ENCODE measurements around the gene IZUMO2. TPM values are rescaled to one million over a fixed set of nuclear protein-coding genes. Genes with fewer than 3 reads are reported as not detected.
"Not testable (repeated sequence)": the region's sequence is repeated elsewhere in the genome, so short reads cannot be mapped to it uniquely, and the experiment has no call there.

Gene IZUMO2
- total RNA-seq, 6 experiments from 2014 or later, result not detected

DNA sequence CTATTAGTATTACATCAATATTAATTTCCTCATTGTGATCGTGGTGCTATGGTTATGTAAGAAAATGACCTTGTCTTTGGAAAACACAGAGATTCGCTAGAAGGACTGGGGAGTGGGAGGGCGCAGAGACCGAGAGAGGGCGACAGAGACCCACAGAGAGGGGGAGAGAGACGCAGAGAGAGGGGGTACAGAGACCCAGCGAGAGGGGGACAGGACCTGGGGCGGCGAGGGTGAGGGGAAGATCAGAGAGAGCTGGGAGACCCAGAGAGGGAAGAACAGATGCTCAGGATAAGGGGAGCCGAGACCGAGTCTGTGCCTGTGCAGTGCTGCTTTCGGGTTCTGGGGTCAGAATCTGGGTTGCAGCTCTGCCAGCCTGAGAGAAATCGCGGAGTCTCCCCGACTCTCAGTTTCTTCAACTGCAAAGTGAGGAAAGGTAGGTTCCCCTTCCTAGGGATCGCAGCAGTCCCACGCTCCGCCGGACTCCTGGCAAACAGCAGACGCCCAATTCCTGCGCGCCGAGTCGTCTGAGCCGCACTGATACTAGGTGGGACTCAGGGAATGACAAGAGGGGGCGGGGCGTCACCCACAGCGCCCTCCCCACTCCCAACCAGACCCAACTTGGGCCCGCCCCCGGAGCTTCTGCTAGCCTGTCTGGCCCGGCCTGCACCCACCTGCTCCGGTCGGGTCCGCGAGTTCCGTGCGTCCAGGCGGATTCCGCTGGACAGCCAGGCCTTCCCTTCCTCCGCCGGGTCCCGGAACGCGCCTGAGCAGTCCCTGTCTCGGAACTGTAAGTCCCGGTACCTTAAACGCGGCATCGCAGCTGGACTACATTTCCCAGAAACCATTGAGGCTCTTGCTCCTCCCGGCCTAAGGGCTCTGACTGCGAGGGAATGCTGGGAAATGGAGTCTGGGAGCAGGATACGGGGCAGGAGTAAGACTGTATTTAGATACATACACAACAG is 15.3 kb downstream of the IZUMO2 start:
- Histone ChIP-seq H3K9me3 (no peaks in the 10 kb centered on the region), H3K4me3 (peak overlapping the region; percentile 58 to 70 (median 68)), H3K4me1 (no peaks in the 10 kb centered on the region), H3K27ac (peak overlapping the region in 2 of 3 donors; percentile 50 to 87), H3K27me3 (no peaks in the 10 kb centered on the region), H3K36me3 (no peaks in the 10 kb centered on the region)
- intact Hi-C loops (cut with DNase I), result no loop called here
- ATAC-seq, result peak; percentile 96 to 98 (median 97)
- TF ChIP-seq, protein P1, sequence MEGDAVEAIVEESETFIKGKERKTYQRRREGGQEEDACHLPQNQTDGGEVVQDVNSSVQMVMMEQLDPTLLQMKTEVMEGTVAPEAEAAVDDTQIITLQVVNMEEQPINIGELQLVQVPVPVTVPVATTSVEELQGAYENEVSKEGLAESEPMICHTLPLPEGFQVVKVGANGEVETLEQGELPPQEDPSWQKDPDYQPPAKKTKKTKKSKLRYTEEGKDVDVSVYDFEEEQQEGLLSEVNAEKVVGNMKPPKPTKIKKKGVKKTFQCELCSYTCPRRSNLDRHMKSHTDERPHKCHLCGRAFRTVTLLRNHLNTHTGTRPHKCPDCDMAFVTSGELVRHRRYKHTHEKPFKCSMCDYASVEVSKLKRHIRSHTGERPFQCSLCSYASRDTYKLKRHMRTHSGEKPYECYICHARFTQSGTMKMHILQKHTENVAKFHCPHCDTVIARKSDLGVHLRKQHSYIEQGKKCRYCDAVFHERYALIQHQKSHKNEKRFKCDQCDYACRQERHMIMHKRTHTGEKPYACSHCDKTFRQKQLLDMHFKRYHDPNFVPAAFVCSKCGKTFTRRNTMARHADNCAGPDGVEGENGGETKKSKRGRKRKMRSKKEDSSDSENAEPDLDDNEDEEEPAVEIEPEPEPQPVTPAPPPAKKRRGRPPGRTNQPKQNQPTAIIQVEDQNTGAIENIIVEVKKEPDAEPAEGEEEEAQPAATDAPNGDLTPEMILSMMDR (IDR thresholded peaks at IDR 0.05), result peak in 3 of 4 donors; percentile 29 to 38 (median 33)
- peak; percentile 22 for TF ChIP-seq POLR2A (IDR thresholded peaks at IDR 0.05)
- under 1% methylated on average over 29 of the region's 52 CpGs for WGBS (ENCODE audit: insufficient coverage, low coverage, low lambda C conversion rate, missing lambda C conversion rate)
- DNase-seq, result peak; percentile 88 to 90 (median 90)

DNA sequence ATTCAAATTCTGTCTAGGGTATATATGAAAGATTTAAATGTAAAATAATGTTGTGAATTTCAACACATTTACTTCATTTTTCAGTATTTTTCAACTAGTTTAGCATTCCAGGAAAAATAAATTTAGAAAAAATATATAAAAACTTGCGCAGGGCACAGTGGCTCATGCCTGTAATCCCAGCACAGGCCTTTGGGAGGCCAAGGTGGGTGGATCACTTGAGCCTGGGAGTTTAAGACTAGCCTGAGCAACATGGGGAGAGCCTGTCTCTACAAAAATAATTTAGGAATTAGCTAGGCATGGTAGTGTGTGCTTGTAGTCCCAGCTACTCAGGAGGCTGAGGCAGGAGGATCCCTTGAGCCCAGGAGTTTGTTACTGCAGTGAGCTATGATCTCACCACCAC is 21.2 kb downstream of the IZUMO2 start:
- intact Hi-C loops (cut with DNase I); DNase-seq; H3K27ac ChIP-seq; H3K36me3 ChIP-seq; H3K9me3 ChIP-seq; ATAC-seq; H3K4me1 ChIP-seq; H3K27me3 ChIP-seq; H3K4me3 ChIP-seq: not testable (repeated sequence)
- 92% methylated on average over 1 of the region's 1 CpG for WGBS (ENCODE audit: insufficient coverage, low coverage, low lambda C conversion rate, missing lambda C conversion rate)

DNA sequence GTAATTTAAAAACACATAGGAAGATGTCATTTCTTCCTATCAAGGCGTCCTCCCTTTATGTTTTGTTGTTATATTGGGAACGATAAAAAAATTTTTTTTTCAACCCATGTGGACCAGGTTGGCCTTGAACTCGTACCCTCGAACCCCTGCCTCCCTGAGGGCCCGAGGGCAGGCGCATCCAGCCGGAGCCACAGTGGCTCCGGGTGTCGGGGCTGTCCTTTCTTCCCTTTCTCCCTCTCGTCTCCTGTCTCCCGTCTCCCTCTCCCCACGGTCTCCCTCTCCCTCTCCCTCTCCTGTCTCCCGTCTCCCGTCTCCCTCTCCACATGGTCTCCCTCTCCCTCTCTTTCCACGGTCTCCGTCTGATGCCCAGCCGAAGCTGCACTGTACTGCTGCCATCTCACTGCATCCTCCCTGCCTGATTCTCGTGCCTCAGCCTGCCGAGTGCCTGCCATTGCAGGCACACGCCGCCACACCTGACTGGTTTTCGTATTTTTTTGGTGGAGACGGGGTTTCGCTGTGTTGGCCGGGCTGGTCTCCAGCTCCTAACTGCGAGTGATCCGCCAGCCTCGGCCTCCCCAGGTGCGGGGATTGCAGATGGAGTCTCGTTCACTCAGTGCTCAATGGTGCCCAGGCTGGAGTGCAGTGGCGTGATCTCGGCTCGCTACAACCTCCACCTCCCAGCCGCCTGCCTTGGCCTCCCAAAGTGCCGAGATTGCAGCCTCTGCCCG is 22.8 kb downstream of the IZUMO2 start:
- H3K4me1 ChIP-seq; H3K27ac ChIP-seq; intact Hi-C loops (cut with DNase I); DNase-seq; H3K4me3 ChIP-seq; ATAC-seq; H3K36me3 ChIP-seq; H3K9me3 ChIP-seq: not testable (repeated sequence)
- WGBS (ENCODE audit: insufficient coverage, low coverage, low lambda C conversion rate, missing lambda C conversion rate), result 88% methylated on average over 21 of the region's 36 CpGs
- peaks cover 0 to 11% of the 10 kb centered on the region in 2 donors for H3K27me3 ChIP-seq

DNA sequence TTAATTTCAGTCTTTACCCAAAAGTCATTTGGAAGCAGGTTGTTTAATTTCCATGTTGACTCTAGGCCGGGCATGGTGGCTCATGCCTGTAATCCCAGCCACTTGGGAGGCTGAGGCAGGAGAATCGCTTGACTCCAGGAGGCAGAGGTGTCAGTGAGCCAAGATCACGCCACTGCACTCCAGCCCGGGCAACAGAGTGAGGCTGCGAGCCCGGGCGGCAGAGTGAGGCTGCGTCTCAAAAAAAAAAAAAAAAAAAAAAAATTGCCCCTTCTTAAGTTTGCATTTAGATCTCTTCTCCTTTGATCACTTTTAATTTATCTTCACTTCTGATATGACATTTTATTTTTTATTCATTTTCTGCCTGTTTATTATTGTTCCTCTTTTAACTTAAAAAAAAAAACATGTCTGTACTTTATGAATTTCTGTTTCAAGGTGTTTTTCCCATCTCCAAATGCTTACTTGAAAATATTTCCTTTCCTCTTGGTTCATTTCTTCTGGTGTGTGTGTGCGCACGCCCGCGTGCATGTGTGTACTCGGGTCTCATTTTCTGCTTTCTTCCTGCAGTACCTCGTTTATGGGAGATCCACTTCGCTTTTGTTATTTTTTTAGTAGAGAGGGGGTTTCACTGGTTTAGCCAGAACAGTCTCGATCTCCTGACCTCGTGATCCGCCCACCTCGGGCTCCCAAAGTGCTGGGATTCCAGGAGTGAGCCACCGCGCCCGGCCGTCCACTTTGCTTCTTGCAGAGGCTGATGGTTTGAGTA is 26.3 kb downstream of the IZUMO2 start:
- peak in 1 of 3 donors; percentile 67 for DNase-seq
- H3K36me3 ChIP-seq; intact Hi-C loops (cut with DNase I); H3K4me1 ChIP-seq; H3K9me3 ChIP-seq; H3K4me3 ChIP-seq; H3K27ac ChIP-seq: not testable (repeated sequence)
- H3K27me3 ChIP-seq, result peaks cover 5 to 14% of the 10 kb centered on the region in 2 donors
- ATAC-seq, result peak in 1 of 4 donors; percentile 22
- WGBS (ENCODE audit: insufficient coverage, low coverage, low lambda C conversion rate, missing lambda C conversion rate), result 31% methylated on average over 23 of the region's 23 CpGs

DNA sequence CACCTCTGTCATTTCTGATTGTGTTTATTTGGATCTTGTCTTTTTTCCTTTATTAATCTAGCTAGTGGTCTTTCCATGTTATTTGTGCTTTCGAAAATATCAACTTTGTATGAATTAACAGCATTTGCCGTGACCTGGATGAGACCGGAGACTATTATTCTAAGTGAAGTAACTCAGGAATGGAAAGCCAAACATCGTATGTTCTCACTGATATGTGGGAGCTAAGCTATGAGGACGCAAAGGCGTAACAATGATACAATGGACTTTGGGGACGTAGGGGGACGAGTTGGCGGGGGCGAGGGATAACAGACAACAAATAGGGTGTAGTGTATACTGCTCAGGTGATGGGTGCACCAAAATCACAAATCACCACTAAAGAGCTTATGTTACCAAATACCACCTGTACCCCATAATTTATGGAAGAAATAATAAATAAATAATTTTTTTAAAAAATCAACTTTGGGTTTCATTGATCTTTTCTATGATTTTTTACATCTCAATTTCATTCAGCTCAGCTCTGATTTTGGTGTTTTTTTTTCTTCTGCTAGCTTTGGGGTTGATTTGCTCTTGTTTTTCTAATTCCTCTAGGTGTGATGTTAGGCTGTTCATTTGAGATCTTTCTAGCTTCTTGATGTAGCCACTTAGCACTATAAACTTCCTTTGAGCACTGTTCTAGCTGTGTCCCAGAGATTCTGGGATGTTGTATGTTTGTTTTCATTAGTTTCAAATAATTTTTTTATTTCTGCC is 27.1 kb downstream of the IZUMO2 start:
- H3K27me3 ChIP-seq, result peaks cover 5 to 14% of the 10 kb centered on the region in 2 donors
- DNase-seq; H3K4me3 ChIP-seq; H3K36me3 ChIP-seq; ATAC-seq; intact Hi-C loops (cut with DNase I); H3K4me1 ChIP-seq; H3K27ac ChIP-seq; H3K9me3 ChIP-seq: not testable (repeated sequence)
- 70% methylated on average over 10 of the region's 10 CpGs for WGBS (ENCODE audit: insufficient coverage, low coverage, low lambda C conversion rate, missing lambda C conversion rate)

DNA sequence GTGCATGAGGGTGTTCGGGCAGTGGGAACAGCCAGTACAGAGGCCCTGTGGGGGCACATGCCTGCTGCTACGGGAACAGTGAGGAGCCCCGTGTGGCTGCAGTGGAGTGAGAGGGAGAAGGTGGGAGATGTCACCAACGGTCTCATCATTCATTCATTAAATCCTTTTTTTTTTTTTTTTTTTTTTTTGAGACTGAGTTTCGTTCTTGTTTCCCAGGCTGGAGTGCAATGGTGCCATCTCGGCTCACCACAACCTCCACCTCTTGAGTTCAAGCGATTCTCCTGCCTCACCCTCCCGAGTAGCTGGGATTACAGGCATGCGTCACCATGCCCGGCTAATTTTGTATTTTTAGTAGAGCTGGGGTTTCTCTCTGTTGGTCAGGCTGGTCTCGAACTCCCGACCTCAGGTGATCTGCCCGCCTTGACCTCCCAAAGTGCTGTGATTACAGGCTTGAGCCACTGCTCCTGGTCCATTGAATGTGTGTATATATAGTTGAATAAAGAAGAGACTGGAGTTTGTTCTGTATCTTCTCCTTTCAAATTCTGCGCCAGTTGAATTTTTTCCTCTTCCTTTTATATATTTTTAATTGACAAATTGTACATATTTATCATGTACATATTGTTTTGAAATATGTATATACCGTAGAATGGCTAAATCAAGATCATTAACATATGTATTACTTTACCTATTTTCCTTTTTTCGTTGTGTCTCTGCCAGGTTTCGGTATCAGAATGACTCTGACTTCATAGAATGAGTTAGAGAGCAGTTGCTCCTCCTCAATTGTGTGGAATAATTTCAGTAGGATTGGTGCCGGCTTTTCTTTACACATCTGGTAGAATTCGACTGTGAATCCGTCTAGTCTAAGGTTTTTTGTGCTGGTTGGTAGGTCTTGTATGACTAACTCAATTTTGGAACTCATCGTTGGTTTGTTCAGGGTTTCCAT is 28.0 kb downstream of the IZUMO2 start:
- H3K4me3 ChIP-seq, result not testable (repeated sequence)

DNA sequence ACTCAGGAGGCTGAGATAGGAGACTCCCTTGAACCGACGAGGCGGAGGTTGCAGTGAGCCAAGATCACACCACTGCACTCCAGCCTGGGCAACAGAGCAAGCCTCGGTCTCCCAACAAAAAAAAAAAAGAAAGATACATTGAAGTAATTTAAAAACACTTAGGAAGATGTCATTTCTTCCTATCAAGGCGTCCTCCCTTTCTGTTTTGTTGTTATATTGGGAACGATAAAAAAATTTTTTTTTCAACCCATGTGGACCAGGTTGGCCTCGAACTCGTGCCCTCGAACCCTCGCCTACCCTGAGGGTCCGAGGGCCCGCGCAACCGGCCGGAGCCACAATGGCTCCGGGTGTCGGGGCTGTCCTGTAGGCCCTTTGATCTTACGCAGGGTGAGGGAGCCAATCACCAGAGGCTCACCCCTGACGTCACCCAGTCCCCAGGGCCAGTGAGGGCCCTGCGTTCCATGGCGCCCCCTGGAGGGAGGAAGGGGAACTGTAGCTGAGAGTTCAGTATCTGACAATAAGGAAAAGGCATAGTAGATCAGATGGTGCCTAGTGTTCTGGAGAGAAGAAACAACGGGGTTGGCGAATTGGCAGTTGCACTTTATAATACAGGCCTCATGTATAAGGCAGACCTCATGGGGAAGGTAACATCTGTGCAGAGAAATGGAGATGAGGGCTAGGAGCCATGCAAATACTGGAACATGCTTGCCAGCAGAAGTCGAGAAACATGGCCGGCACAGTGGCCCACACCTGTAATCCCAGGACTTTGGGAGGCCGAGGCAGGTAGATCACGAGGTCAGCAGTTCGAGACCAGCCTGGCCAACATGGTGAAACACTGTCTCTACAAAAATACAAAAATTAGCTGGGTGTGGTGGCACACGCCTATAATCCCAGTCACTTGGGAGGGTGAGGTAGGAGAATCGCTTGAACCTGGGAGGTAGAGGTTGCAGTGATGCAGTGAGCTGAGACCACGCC is 29.3 kb downstream of the IZUMO2 start:
- H3K36me3 ChIP-seq; H3K4me3 ChIP-seq; intact Hi-C loops (cut with DNase I); ATAC-seq; H3K9me3 ChIP-seq; H3K4me1 ChIP-seq; H3K27ac ChIP-seq; DNase-seq: not testable (repeated sequence)
- H3K27me3 ChIP-seq, result peaks cover 5 to 14% of the 10 kb centered on the region in 2 donors
- WGBS (ENCODE audit: insufficient coverage, low coverage, low lambda C conversion rate, missing lambda C conversion rate), result 48% methylated on average over 26 of the region's 31 CpGs

More for the DNA sequence above, 28.0 kb downstream of the IZUMO2 start:
- H3K36me3 ChIP-seq; intact Hi-C loops (cut with DNase I); H3K9me3 ChIP-seq; ATAC-seq; H3K4me1 ChIP-seq; H3K27ac ChIP-seq; DNase-seq: not testable (repeated sequence)
- WGBS (ENCODE audit: insufficient coverage, low coverage, low lambda C conversion rate, missing lambda C conversion rate), result 58% methylated on average over 18 of the region's 21 CpGs
- peaks cover 5 to 14% of the 10 kb centered on the region in 2 donors for H3K27me3 ChIP-seq

DNA sequence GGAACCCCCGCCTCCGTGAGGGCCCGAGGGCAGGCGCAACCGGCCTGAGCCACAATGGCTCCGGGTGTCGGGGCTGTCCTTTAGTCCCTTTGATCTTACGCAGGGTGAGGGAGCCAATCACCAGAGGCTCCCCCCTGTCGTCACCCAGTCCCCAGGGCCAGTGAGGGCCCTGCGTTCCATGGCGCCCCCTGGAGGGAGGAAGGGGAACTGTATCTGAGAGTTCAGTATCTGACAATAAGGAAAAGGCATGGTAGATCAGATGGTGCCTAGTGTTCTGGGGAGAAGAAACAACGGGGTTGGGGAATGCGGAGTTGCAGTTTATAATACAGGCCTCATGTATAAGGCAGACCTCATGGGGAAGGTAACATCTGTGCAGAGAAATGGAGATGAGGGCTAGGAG is 59.1 kb downstream of the IZUMO2 start:
- WGBS (ENCODE audit: insufficient coverage, low coverage, low lambda C conversion rate, missing lambda C conversion rate), result no CpG with 5 or more reads among the region's 13 CpGs
- H3K27ac ChIP-seq; DNase-seq; H3K27me3 ChIP-seq; H3K4me1 ChIP-seq; ATAC-seq; H3K9me3 ChIP-seq; intact Hi-C loops (cut with DNase I); H3K36me3 ChIP-seq; H3K4me3 ChIP-seq: not testable (repeated sequence)

Measured in right lobe of liver (tissue), 6 donors.